Keratinocyte (primary cell): Measurements from ENCODE around the gene DMRT1.

Experiments used
- CTCF ChIP-seq, 3 experiments: IDR thresholded peaks in 1 of 3; conservative IDR thresholded peaks in 1 of 3; optimal IDR thresholded peaks in 1 of 3; 2 replicates in 2 of 3; 3 replicates in 1 of 3; pipeline versions ENCODE3 to v1.5.1; 2011; ENCODE audit warnings: low read length in 3 of 3, mild to moderate bottlenecking in 3 of 3, moderate library complexity in 2 of 3, control low read depth in 1 of 3, inconsistent platforms in 1 of 3; ENCODE audit not compliant: insufficient read depth in 2 of 3; ENCODE audit errors: extremely low read depth in 1 of 3
- EZH2 ChIP-seq: IDR thresholded peaks from one replicate; pipeline ENCODE4 v1.6.1; 2012; ENCODE audit warnings: inconsistent platforms, mild to moderate bottlenecking, low read length, moderate library complexity

- TF ChIP-seq EZH2: no peak
- TF ChIP-seq CTCF (optimal IDR thresholded peaks at IDR 0.05 in 1 of 3, IDR thresholded peaks at IDR 0.05 in 1 of 3, conservative IDR thresholded peaks at IDR 0.05 in 1 of 3; ENCODE audit: extremely low read depth in 1 of 3, insufficient read depth in 2 of 3, low read length in 3 of 3): no peak
Measured at GRCh38 chr9:942805-943580, 101.5 kb downstream of the DMRT1 start.
